Bladder microvascular endothelial cell (primary cell): ENCODE measurements around the gene MRPL33. TPM values are rescaled to one million over a fixed set of nuclear protein-coding genes. Genes with fewer than 3 reads are reported as not detected.

Experiments
- total RNA-seq: library from RNA; depleted of rRNA; stranded (reverse); fragments of >200 nt; gene quantifications from 2 replicates; pipeline ENCODE4 v1.2.3, GENCODE V29; 2014

MRPL33 gene
- 73.1 and 73.8 TPM in 2 replicates for total RNA-seq

DNA sequence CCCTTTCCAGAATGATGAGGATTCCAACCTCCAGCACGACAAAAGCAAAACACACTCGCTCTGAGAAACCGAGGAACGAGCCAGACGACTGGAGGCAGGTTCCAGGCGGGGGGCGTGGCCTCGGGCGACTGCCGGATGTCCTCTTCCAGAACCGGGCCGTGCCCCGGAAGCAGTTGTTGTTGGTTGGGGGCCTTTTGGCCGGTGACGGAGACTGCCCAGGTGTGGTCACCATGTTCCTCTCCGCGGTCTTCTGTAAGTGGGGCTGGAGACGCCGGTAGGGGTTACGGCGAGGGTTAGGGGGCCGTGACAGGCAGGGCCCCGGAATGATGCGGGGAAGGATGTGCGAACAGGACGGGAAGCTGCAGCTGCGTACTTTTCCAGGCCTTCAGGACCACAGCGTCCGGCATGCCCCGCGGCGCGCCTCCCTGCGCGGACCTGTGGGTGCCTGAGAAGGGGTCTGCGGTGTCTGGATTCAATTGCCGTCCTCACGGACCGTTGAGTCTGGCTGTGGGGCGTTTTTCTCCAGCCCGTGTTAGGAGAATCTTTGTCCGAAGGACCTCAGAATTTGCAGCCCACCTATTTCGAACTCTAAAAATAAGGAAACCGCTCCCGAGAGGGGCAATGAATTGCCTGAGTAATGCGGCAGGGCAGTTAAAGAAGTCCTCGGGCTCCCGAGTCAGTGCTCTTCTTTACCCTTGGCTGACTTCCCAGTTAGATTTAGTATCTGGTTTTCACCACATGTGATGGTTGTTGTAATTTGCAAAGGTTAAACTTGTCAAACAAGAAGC lies at the start of gene MRPL33:
Gene MRPL33, plus strand, starts transcription at position 172 of the 788 bp plus-strand sequence. Its CDS starts 59 bp downstream, at position 231.

Other genes starting within 250 kb of the MRPL33 start
- gene ZNF512, start 188.7 kb upstream of the MRPL33 start, total RNA-seq: 11.2 and 26.9 TPM in 2 replicates
- gene CCDC121, start 142.7 kb upstream of the MRPL33 start, total RNA-seq: 1.8 and 2.6 TPM in 2 replicates
- gene GPN1, start 142.7 kb upstream of the MRPL33 start, total RNA-seq: 30.9 and 43.2 TPM in 2 replicates
- 9.9 and 20.3 TPM in 2 replicates for gene SUPT7L, start 108.1 kb upstream of the MRPL33 start, total RNA-seq
- gene SLC4A1AP, start 107.8 kb upstream of the MRPL33 start, total RNA-seq: 19.9 and 25.7 TPM in 2 replicates
- gene RBKS, start 118.7 kb downstream of the MRPL33 start, total RNA-seq: 1.2 and 1.3 TPM in 2 replicates
- gene BABAM2, start 119.0 kb downstream of the MRPL33 start, total RNA-seq: 8.7 and 19.9 TPM in 2 replicates